HTERT RPE-1 (cell line): ENCODE results near the gene PNPLA2.

ENCODE experiments used
- in situ Hi-C: fragments of 300-500 bp; cut with MboI; formaldehyde crosslinking; loops from 4 replicates; pipeline ENCODE4 v1.14.3; 2020; ENCODE audit warnings: low sequenced_read_pairs

Gene PNPLA2

DNA sequence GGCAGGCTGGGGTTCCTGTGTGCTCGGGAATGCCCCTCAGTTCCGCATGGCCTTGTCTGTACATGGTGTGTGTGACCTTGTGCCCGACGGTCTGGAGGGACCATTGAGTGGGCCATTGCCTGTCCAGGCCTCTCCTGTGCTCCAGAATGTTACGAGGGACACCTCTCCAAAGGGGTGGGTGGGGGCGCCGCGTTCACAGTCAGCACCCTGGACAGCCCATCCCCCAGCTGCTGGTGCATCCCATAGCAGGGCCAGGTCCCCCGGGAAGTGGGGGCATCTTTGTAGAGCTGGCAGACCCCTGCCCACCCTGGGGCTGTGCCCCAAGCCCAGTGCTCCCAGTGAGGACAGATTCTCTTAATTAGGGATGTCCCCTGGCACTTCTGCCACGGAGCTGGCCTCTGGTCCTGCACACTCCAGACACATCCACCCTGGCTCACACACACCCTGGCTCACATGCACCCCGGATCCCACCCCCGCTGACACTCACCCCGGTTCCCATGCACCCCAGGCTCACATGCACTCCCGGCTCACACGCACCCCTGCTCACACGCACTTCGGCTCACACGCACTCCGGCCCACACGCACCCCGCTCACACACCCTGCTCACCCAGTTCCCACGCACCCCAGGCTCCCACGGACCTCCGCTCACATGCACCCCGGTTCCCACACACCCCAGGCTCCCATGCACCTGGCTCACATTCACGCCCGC, 39.5 kb downstream of the PNPLA2 start:
- in situ Hi-C loops: no loop called here

DNA sequence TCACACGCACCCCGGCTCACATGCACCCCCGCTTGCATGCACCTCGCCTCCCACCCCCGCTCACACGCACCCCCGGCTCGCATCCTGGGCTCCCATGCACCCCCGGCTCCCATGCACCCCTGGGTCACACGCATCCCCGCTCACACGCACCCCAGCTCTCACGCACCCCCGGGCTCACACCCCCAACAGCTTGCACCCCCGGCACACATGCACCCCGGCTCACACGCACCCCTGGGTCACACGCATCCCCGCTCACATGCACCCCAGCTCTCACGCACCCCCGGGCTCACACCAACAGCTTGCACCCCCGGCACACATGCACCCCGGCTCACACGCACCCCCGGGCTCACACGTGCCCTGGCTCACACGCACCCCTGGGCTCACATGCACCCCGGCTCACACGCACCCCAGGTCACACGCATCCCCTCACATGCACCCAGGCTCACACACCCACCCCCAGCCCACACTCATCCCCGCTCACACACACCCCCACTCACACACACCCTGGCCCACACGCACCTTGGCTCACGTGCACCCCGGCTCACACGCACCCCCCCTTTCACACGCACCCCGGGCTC, 40.1 kb downstream of the PNPLA2 start:
- in situ Hi-C loops: no loop called here

DNA sequence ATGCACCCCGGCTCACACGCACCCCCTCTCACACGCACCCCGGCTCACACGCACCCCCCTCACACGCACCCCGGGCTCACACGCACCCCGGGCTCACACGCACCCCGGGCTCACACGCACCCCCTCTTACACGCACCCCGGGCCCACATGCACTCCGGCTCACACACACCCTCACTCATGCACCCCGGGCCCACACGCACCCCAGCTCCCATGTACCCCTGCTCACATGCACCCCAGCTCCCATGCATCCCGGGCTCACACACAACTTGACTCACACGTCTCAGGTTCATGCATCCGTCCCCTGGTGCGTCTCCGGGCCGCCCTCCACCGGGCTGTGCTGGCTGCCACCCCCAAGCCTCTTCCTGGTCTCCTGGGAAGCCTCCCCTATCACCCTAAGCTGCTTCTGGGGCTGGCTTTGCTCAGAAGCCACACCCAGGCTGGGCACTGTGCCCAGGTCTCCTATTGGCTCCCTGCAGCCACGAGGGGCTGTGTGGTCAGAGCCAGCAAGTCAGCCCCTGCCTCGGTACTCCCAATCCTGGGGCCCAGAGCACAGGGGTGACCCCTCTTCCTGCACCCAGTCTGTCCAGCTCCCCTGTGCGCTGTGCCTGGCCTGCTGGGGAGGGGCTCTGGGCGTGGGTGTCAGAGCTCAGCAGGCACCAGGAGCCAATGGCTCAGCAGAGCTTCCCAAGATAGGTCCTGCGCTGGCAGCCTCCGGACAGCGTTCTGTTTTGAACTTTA, 40.8 kb downstream of the PNPLA2 start:
- in situ Hi-C loops: no loop called here

DNA sequence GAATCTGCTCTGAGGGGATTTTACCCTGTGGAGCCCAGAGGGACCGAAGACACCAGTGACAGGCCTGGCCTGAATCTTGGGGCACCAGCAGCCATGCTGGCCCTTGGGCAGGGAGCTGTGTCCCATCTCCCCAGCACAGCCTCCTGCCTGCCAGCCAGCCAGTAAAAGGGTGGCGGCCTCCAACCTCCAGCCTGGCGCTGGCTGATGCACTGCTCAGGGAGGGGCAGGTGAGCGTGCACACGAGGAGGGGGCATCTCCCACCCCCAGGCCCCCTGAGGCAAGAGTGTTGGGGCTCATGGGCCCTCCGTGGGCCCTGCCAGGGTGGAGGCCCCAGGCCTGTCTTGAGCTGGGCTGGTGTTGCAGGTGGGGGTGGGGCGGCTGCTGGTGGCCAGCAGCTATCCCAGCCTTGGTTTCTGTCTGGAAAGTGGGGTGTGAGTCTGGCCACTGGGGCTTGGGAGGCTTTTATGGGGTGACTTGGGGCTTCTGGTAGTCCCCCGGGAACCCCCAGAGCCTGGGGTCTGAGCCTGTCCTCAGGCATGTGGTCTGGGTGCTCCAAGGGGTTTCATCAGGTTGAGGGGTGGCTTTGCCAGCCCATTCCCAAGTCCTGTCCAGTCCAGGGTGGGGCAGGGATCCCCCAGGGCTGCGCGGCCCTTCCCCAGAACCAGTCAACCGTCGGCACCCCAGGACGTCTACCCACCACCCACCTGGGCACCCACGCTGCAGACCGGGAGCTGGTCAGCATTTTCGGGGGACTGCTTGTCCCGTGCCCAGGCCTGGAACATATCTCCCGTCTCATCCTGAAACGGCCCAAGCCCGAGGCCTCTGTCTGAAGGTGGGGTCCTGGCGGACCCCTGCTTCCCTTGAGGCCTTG, 41.8 kb downstream of the PNPLA2 start:
- in situ Hi-C loops: no loop called here

DNA sequence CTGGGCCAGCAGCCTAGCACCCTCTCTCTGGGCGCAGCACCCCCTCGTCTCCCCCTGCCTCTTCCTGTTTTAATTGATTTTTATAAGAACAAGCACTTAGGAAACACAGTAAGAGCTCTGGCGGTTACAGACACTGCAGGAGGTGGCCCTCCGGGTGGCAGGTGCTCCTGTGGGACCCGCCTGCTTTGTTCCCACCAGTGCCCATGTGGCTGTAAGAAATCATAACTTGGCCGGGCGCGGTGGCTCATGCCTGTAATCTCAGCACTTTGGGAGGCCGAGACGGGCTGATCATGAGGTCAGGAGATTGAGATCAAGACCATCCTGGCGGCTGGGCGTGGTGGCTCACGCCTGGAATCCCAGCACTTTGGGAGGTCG, 42.4 kb downstream of the PNPLA2 start:
- in situ Hi-C loops: no loop called here

DNA sequence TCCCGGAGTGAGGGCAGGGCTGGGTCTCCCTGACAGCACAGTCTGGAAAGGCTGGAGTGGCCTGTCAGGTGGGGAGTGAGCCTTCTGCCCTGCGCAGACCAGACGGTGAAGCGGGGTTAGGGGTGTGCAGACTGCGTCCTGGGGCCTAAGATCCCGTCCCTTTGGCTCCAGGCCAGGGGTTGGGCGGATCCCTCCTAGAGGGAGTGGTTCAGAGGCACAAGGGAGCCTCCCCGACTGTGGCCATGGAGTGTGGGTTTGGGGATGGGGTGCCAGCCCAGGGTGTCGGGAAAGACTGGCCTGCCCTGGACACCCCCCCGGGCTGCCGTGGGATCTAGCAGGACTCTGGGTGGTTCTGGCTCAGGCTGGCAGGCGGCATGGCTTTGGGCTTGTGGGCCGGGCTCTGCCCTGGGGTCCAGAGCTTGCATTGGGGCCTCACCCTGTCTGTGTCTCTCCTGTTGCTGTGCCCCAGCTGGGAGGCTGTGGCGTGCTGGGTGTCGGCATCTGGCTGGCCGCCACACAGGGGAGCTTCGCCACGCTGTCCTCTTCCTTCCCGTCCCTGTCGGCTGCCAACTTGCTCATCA, 43.5 kb downstream of the PNPLA2 start:
- in situ Hi-C loops: no loop called here

DNA sequence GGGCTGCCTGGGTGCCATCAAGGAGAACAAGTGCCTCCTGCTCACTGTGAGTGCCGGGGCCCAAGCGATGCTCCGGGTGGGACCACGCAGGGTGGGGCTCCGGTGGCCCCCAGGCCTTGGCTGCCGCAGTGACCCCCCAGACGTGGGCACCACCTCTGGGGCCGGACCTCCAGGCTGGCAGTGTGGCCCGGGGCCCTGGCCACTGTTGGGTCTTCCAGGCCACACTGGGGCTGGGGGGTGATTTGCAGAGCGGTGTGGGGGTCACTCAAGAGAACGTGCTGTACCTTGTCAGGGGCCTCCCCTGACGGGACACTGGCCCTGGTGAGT, 43.9 kb downstream of the PNPLA2 start:
- in situ Hi-C loops: no loop called here

DNA sequence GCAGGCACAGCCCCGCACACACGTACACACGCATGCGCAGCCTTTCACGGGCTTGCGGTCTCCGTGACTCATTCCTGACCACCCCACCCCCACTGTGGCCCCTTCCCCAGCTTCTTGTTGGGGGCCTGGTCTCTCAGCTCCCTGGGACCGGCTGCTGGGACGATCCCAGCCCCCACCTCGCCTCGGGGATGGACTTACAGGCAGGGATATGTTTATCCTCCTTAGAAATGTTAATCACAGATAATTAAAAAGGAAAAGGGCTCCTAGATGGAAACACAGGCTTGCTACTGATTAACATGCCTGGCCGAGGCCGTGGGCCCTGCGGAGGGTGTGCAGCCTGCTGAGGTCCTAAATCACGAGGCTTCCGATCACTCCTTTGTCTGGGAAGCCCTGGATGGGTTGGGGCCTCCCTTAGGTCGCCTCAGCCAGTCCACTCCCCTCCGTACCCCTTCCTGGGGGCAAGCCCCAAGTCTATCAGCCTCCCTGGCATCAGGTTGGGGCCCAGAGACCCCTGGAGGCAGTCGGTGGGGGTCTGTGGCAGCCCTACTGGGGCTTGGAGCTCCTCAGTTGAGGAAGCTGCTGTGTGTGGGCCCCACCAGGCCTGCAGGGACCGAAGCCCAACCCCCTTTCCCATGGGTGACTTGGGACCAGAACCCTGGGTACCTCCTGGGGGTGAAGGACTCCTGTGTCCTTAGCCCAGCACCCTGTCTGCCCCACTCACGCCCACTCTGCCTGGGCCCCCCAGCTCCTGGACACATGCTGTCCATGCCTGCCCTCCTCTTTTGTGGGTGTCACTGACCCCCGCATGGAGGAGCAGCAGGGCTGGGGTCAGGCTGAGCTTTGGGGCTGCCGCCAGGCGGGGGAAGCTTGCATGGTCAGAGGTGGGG, 44.6 kb downstream of the PNPLA2 start:
- in situ Hi-C loops: no loop called here

DNA sequence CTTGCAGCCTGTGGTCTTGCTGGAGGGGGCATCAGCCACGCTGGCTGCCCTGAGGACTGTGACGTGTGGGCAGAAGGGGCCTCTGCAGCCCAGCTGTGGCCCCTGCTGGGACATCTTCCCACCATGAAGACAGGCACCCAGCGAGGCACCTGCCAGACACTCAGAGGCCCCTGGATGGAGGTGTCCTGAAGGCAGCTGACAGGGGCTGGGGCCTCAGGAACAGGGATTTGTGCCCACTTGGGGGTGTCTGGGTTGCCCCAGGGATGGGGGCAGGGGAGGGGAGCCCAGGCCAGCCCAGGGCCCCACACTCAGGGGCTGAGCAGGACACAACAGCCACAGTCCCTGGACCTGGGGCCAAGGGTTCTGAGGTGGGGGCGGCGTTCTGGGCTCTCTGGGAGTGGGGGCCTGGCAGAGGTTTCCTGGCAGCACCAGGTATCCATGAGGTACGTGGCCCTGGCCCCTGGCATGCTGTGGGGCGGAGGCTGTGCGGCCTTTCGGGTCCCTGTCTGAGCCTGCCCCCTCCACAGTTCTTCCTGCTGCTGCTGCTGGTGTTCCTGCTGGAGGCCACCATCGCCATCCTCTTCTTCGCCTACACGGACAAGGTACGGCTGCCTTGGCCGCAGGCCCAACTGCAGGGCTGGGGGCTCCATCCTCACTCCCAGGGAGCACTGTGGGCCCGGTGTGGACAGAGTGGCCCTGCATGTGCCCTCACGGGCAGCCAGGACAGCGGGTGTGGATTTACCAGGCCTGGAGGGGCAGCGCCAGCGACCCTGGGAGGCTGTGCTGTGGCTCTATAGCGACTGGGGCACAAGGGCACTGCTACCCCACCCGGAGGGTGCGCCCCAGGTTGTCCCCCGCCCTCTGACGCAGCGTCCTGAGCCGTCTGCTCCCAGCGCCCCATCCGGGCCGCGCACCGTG, 45.5 kb downstream of the PNPLA2 start:
- in situ Hi-C loops: no loop called here

DNA sequence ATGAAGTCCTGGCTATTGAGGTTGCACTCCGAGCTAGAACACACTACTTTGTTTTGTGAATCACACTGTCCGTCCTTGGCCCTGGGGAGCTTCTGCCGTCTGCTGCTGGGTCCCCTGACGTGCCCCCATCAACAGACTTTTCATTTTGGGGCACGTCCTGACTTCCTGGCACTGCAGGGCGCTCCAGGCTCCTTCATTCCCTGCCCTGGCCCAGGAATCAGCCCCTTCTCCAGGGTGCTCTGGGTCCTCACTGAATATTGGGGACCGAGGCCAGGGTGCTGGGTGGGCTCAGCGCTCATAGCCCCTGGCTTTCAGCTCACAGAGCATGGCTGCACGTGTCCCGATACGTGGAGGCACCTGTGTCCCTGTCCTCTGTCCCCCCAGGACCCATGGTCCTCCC, 46.2 kb downstream of the PNPLA2 start:
- in situ Hi-C loops: no loop called here

DNA sequence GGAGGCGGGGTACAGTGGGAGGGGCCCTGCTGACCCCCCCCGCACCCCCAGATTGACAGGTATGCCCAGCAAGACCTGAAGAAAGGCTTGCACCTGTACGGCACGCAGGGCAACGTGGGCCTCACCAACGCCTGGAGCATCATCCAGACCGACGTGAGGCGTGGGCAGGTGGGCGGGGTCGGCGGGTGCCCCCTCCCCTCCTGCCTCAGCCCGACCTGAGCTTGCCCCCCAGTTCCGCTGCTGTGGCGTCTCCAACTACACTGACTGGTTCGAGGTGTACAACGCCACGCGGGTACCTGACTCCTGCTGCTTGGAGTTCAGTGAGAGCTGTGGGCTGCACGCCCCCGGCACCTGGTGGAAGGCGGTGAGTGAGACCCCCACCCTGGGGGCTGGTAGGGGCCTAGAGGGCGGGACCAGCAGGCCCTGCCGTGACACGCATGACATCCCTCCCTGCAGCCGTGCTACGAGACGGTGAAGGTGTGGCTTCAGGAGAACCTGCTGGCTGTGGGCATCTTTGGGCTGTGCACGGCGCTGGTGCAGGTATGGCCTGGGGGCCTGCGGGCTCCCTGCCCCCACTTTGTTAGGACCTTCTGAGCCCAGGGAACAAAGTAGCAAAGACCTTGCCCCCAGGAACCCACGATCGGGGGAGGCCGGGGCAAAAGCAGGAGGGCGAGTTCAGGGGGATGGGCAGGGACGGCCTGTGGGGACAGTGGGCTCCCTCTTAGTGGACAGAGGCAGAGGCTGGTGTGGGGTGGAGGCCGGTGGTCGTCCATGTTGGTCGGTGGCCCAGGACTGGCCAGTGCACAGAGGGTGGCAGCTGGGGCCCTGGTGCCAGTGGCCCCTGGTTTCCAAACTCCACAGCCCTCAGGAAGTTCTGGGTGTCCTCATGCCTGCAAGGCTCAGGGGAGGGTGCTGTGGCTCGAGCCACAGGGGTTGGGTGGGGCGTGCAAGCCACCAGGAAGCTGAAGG, 47.0 kb downstream of the PNPLA2 start:
- in situ Hi-C loops: no loop called here

DNA sequence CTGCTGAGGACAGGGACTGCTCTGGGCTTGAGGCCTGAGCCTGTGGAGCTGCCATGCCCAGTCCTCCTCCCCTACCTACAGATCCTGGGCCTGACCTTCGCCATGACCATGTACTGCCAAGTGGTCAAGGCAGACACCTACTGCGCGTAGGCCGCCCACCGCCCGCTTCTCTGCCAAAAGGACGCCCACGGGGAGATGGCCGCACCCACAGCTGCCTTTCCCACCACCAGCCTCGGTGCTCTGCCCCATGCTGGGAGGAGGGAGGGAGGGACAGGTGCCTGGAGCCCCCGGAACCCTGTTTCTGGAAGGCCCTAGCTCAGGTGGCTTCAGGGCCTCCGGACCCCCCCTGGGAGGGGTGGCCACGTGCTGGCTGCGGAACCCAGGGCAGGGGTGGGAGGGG, 47.8 kb downstream of the PNPLA2 start:
- in situ Hi-C loops: no loop called here

DNA sequence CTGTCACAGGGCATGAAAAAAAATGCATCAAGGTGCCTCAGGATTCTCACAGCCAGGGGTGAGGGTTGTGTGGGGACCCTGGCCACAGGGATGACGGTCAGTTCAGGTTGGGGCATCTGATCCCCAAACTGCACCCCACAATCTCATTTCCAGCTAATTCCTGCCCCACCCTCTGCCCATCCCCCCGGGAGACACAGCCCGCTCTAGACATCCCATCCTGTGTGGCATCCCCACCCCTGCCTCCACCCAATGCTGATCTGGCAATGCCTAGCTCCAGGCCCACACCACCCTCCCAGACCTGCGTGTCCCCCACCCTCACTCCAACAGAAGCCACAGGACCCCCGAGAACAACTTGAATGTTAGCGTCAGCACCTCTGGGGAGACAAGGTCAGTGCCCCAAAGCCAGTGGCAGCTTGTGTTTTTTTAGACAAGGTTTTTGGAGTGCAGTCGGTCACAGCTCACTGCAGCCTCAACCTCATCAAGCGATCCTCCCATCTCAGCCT, 49.2 kb downstream of the PNPLA2 start:
- in situ Hi-C loops: no loop called here

DNA sequence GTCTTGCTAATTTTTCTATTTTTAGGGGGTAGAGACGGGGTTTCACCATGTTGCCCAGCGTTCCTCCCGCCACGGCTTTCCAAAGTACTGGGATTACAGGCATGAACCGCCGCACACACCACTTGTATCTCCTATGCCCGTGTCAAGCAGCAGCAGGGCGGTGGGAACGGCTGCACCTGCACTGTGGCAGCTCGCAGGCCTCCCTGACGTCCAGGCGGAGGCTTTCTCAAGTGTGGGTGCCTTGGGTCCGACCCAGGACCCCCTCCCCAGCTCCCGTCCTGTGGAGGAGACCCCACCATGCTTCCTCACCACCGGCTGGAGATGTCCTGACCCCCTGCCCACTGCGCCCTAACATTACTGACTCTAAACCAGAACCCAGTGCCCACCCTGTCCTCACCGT, 49.7 kb downstream of the PNPLA2 start:
- in situ Hi-C loops: no loop called here

DNA sequence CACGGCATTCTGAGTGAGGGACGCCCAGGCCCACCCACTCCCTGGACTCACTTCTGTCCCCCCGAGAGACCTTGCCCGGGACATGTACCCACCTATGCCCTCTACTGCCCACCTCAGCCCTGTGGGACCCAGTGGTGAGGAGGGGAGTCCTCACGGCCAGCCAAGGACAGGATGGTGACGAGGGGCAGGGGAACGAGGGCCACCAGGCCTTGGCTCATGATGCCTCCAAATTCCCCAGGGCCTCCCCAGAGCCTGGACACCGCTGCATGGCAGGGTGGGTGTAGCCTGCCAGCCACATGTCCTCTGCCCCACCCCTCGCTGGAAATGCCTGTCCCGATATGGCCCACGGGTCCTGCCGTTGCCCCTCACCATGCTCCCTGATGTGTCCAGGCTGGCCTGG, 50.1 kb downstream of the PNPLA2 start:
- in situ Hi-C loops: no loop called here

DNA sequence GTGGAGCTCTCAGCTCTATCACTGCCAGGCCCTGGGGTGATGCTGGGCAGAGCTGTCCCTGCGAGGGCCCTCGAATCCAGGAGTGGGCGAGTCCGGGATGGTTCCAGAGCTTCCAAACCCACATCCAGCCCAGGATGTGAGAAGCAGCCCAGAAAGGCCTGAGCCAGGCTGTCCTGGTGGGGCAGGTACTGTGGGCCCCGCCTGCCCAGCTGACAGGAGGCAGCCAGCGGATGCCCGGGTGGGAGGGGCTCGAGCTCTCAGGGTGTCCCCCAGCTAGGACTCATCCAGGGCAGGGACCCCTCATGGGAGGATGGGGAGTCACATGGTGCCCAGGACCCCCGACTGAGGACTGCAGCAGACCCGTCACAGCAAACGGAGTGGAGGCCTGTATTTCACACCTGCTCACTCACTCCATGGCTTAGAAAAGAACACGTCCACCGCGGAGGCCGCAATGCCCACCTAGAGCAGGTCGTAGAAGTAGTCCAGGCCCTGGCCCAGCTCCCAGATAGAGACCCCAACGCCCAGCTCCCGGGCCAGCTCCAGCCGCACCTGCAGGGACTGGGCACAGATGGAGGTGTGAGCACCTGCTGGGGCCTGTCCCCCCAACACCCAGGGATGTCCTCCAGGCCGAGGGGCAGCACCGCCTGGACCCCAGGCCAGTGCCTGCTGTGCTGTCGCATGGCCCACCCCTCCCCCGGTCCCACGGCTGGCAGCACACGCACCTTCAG, 50.8 kb downstream of the PNPLA2 start:
- in situ Hi-C loops: no loop called here

DNA sequence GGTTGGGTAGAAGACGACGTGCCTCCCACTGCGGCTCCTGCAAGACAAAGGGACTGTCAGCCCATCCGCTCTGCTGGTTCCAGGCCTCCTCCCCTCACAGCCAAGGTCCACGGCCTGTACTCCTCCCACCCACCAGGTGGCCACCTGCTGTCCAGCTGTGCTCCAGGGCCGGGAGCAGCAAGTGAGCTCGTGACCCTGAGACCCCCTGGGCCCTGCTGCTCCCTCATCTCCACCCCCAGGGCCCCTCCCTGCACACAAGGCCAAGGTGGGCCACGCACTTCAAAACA, 51.4 kb downstream of the PNPLA2 start:
- in situ Hi-C loops: no loop called here
